Ishikawa (cell line): ENCODE measurements around the gene DEFB129.
A peak's percentile ranks its signal among the peaks of the same experiment; 100 is the strongest.

Experiments used
- CEBPB ChIP-seq: IDR thresholded peaks from 2 replicates; pipeline ENCODE4 v1.6.1; 2012
- CREB1 ChIP-seq: IDR thresholded peaks from 2 replicates; pipeline ENCODE4 v1.6.1; 2012; ENCODE audit warnings: low read depth
- EGR1 ChIP-seq: IDR thresholded peaks from 2 replicates; pipeline ENCODE4 v1.6.1; 2012
- EP300 ChIP-seq: IDR thresholded peaks from 2 replicates; pipeline ENCODE4 v1.6.1; 2012; ENCODE audit warnings: borderline replicate concordance
- FOXM1 ChIP-seq: IDR thresholded peaks from 2 replicates; pipeline ENCODE4 v1.6.1; 2012; ENCODE audit warnings: low read depth, borderline replicate concordance
- NFIC ChIP-seq: IDR thresholded peaks from 2 replicates; pipeline ENCODE4 v1.6.1; 2012
- RAD21 ChIP-seq: IDR thresholded peaks from 2 replicates; pipeline ENCODE4 v1.6.1; 2012; ENCODE audit warnings: low read depth
- TAF1 ChIP-seq: IDR thresholded peaks from 2 replicates; pipeline ENCODE4 v1.6.1; 2012; ENCODE audit warnings: low read depth, mild to moderate bottlenecking
- TCF12 ChIP-seq: IDR thresholded peaks from 2 replicates; pipeline ENCODE4 v1.6.1; 2012; ENCODE audit warnings: low read depth
- TEAD4 ChIP-seq: IDR thresholded peaks from 2 replicates; pipeline ENCODE4 v1.6.1; 2012
- YY1 ChIP-seq: IDR thresholded peaks from 2 replicates; pipeline ENCODE4 v1.6.1; 2012; ENCODE audit warnings: low read depth
- ZBTB7A ChIP-seq: IDR thresholded peaks from 2 replicates; pipeline ENCODE4 v1.6.1; 2012; ENCODE audit warnings: low read depth
- TF ChIP-seq, protein P1 (sequence below): IDR thresholded peaks from 2 replicates; pipeline ENCODE4 v1.6.1; 2012
- TF ChIP-seq, protein P2 (sequence below): IDR thresholded peaks from 2 replicates; pipeline ENCODE4 v1.6.1; 2012
- TF ChIP-seq, protein P3 (sequence below): IDR thresholded peaks from 2 replicates; pipeline ENCODE4 v1.6.1; 2012; ENCODE audit warnings: low read depth, mild to moderate bottlenecking

Gene DEFB129

DNA sequence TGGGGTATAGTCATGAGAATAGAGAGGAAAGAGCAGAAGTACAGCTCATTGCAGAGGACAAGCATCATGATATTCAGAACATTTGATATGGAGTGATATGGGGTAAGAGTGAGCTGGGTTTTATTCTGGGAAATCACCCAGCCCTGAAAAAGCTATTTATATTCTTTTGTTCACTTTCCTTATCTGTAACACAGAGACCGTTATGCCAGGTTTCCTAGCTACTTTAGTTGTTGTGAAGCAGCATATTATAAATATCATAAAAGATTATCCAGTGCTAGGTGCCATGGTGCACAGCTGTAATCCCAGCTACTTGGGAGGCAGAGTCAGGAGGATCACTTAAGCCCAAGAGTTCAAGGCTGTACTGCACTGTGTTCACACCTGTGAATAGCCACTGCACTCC is 9.8 kb upstream of the DEFB129 start:
- TF ChIP-seq ZBTB7A: no peak
- no peak for TF ChIP-seq TEAD4
- TF ChIP-seq CREB1: no peak
- no peak for TF ChIP-seq TCF12
- no peak for TF ChIP-seq NFIC
- TF ChIP-seq EGR1: no peak
- no peak for TF ChIP-seq TAF1
- no peak for TF ChIP-seq RAD21
- no peak for TF ChIP-seq CEBPB
- TF ChIP-seq, protein P1, sequence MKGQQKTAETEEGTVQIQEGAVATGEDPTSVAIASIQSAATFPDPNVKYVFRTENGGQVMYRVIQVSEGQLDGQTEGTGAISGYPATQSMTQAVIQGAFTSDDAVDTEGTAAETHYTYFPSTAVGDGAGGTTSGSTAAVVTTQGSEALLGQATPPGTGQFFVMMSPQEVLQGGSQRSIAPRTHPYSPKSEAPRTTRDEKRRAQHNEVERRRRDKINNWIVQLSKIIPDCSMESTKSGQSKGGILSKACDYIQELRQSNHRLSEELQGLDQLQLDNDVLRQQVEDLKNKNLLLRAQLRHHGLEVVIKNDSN: no peak
- TF ChIP-seq FOXM1: no peak
- no peak for TF ChIP-seq YY1
- no peak for TF ChIP-seq EP300
- TF ChIP-seq, protein P2, sequence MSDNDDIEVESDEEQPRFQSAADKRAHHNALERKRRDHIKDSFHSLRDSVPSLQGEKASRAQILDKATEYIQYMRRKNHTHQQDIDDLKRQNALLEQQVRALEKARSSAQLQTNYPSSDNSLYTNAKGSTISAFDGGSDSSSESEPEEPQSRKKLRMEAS: no peak
- TF ChIP-seq, protein P3, sequence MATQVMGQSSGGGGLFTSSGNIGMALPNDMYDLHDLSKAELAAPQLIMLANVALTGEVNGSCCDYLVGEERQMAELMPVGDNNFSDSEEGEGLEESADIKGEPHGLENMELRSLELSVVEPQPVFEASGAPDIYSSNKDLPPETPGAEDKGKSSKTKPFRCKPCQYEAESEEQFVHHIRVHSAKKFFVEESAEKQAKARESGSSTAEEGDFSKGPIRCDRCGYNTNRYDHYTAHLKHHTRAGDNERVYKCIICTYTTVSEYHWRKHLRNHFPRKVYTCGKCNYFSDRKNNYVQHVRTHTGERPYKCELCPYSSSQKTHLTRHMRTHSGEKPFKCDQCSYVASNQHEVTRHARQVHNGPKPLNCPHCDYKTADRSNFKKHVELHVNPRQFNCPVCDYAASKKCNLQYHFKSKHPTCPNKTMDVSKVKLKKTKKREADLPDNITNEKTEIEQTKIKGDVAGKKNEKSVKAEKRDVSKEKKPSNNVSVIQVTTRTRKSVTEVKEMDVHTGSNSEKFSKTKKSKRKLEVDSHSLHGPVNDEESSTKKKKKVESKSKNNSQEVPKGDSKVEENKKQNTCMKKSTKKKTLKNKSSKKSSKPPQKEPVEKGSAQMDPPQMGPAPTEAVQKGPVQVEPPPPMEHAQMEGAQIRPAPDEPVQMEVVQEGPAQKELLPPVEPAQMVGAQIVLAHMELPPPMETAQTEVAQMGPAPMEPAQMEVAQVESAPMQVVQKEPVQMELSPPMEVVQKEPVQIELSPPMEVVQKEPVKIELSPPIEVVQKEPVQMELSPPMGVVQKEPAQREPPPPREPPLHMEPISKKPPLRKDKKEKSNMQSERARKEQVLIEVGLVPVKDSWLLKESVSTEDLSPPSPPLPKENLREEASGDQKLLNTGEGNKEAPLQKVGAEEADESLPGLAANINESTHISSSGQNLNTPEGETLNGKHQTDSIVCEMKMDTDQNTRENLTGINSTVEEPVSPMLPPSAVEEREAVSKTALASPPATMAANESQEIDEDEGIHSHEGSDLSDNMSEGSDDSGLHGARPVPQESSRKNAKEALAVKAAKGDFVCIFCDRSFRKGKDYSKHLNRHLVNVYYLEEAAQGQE: no peak

DNA sequence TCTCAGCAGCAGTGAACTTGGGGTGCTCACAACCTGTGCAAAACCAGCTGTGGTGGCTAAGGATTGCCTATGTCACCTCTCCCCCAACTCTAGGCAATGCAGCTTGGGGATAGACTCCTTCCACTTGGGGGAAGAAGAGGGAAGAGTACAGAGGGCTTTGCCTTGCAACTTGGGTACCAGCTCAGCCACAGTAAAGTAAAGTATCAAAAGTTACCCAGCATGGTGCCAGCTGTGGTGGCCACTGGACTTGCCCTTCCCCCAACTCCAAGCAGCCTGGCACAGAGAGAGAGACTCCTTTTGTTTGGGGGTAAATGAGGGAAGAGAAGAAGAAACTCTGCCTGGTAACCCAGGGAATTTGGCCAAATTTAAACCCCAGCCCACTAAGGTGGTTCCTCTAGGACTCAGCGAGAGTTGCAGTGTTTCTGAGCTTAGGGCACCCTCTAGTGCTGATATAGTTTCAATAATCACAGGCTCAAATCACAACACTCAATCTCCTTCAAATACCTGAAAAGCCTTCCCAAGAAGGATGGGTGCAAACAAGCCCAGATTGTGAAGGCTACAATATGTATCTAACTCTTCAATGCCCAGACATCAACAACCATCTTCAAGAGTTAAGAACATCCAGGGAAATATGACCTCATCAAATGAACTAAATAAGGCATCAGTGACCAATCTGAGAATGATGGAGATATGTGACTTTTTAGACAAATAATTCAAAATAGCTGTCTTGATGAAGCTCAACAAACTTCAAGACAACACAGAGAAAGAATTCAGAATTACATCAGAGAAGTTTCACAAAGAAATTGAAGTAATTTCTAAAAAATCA is 7.6 kb upstream of the DEFB129 start:
- TF ChIP-seq EGR1: no peak
- peak; percentile 69 for TF ChIP-seq RAD21

DNA sequence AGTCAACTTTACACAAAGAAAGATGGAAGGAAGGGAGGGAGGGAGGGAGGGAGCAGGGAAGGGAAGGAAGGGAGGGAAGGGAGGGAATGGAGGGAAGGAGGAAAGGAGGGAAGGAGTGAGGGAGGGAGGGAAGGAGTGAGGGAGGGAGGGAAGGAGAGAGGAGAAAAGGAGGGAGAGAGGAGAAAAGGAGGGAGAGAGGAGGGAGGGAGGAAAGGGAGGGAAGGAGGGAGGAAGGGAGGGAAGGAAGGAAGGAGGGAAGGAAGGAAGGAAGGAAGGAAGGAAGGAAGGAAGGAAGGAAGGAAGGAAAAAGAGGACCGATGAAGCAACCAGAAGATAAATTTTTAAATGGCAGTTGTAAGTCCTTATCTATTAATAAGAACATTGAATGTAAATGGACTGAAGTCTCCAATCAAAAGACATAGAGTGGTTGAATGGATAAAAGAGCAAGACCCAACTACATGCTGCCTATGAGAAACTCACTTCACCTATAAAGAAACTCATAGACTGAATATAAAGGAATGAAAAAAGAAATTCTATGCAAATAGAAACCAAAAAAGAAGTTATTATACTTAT is 5.7 kb upstream of the DEFB129 start:
- TF ChIP-seq EGR1 (no peak), EP300 (no peak), CREB1 (no peak)

DNA sequence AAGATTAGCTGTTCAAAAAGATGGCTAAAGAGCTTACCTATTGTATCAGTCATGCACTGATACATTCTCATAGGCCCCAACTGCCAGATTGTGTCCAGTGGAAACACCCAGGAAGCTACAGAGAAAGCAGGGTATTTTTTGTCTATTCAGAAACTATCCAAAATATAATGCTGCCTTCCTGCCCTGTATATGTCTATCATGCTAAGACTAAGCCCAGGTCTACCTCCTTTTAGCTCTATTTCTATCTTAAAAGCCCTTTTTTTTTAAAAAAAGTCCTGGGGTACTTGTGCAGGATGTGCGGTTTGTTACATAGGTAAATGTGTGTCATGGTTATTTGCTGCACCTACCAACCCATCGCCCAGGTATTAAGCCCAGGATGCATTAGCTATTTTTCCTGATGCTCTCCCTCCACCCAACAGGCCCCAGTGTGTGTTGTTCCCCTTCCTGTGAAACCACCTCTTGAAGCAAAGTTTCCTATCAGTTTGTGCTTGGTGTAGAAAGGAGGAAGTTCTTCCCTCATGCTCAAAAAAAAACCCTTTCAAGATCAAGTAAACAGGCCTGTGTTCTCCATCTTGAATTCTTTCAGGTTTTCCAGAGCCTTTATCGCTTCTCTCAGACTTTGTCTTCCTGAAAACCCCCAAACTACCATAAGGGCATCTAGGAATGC is 514 bp downstream of the DEFB129 start:
- TF ChIP-seq, protein P2: no peak
- TF ChIP-seq FOXM1 (no peak), ZBTB7A (no peak), RAD21 (no peak), CEBPB (no peak), TCF12 (no peak), YY1 (no peak), EP300 (no peak), CREB1 (no peak), TAF1 (no peak), TEAD4 (no peak), NFIC (no peak), EGR1 (no peak)
- TF ChIP-seq, protein P1: no peak
- TF ChIP-seq, protein P3: no peak

DNA sequence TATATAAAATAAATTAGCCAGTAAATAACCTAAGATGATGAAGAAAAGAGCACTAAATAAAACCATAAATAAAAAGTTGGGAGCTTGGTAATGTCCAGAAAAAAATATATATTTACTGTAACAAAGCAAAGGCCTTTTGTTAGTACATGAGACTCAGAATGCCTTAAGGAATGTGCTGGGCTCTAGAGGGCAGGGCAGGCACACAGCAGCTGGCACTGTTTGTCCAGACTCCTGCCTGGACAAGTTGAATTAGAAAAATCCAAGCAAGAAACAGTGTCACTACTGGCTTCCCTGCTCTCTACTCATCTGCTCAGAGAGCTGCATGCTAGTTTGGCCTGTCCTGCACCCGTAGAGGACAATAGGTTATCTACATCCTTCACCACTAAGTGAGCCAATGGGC is 8.8 kb downstream of the DEFB129 start:
- TF ChIP-seq RAD21: peak; percentile 46
- no peak for TF ChIP-seq FOXM1

DNA sequence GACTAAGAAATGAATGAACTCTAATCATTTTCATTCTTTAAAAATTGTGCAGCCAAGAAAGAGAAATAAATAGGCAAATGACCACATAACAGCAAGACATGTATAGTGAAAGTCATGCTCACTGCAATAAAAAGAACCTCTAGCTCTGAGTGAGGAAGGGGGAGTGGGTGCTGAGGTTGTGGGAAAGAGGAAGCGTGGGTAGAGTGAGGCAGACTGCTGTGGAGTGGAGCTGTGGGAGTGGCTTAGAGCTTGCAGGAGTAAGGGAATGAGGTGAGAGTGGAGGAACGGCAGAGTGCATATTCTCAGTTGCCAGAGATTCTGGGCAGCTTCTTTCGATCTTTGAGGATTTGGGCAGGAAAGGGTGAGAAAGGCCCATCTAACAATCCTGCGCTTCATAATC is 10.4 kb downstream of the DEFB129 start:
- TF ChIP-seq CREB1 (no peak), CEBPB (no peak), TEAD4 (no peak), ZBTB7A (no peak), TAF1 (no peak), FOXM1 (no peak), EP300 (no peak), NFIC (no peak), YY1 (no peak), TCF12 (no peak), RAD21 (no peak), EGR1 (no peak)
- TF ChIP-seq, protein P1: no peak
- TF ChIP-seq, protein P2: no peak
- TF ChIP-seq, protein P3: no peak
